HG02973 (cell line): ENCODE data around the gene EEF1E1.

Experiments
- ATAC-seq: cut with Tn5 transposase; IDR thresholded peaks from one replicate; pipeline ENCODE4 v1.9.1; 2021; ENCODE audit warnings: moderate library complexity; ENCODE audit not compliant: unreplicated experiment

EEF1E1 gene

DNA sequence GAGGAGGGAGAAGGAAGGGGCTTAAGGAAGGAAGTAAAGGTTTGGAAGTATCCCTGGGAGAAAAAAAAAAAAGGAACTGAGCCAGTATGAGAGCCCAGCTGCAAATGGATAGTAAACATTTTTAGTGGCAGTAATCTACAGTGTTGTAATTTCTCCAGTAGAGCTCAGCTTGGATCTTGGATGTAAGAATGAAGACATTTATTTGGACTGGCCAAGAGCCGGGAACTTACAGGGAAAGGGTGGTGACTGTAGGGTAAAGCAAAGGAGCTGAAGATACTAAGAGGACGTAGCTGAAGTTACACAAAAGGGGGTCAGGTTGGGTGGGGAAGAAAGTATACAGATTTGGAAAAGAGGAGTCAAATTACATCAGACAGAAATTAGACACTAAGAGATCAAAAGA is 13.5 kb downstream of the EEF1E1 start:
- ATAC-seq = no peak

- ATAC-seq = no peak
Measured at GRCh38 chr6:8087870-8088754, 14.2 kb downstream of the EEF1E1 start.

- ATAC-seq = no peak
Measured at GRCh38 chr6:8086755-8087306, 15.5 kb downstream of the EEF1E1 start.

- no peak for ATAC-seq
Measured at GRCh38 chr6:8085053-8085511, 17.3 kb downstream of the EEF1E1 start.

GRCh38 chr6:8084586-8084985 is 17.8 kb downstream of the EEF1E1 start:
- no peak for ATAC-seq

DNA sequence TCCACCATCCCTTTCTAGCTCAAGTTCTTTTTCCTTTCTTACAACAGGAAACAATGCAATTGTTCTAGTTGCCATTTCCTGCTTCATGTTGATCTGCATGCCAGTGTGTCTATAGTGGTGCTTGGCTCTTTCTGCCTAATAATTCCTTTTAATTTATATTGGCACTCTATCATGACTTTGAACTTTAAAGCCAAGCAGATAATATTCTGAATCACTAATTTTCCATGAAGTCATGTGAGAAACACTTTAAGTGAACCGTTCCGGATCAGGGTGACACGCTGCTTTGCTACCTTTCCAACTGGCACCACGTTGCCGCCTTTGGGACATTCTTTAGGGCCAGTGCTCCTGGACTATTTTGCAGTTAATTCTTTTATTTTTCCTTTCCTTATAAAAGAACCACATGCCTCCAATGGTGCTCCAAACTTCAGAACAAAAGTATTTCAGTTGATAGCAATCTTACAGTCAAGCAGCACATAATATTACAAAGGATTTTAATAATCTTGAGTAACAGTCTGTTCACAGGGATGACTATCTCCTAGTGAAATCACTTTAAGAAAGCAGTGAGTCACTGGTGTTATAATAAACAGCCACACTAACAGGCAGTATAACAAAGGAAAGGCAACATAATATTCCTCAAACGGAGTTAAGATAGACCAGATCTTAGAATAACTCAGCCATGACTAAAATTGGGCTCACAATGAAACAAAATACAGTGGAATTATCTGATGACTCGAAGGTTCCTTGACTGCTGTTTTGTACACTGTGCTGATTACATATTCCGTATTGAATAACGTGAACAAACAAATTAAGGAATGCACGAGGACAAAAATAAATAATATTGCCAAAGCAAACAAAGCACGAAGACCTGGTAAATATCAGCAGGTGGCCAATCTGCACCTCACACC is 19.1 kb downstream of the EEF1E1 start:
- ATAC-seq = no peak

- ATAC-seq = no peak
Measured at GRCh38 chr6:8082572-8082953, 19.8 kb downstream of the EEF1E1 start.

- ATAC-seq = no peak
Measured at GRCh38 chr6:8080362-8081151, 21.8 kb downstream of the EEF1E1 start.

DNA sequence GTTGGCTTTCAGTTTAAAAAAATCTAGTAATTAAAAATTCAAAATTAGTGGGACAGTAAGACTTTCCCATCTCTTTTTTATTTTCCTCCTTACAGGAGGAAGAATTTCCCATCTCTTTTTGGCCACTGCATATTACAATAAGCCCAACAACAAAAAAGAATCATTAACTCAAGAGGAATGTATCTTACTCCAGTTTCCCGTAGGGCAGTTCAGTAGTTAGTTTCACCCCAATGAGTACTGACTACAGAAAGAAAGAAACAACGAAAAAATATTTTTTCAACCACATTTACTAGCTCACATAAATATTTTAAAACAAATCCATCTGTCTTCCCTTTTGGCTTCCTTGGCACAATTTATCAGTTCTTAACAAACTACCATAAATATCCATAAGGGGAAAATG is 23.2 kb downstream of the EEF1E1 start:
- no peak for ATAC-seq

DNA sequence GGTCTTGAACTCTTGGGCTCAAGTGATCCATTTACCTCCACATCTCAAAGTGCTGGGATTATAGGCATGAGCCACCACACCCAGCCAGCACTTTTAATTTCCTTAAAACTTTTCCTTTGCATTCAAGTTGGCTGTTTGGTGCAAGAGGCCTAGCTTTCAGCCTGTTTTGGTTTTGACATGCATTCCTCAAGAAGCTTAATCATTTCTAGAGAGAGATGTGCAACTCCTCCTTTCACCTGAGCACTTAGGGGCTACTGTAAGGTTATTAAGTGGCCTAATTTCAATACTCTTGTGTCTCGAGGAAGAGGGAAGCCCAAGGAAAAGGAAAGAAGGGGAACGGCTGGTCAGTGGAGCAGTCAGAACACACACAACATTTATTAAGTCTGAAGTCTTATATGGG is 24.4 kb downstream of the EEF1E1 start:
- no peak for ATAC-seq

DNA sequence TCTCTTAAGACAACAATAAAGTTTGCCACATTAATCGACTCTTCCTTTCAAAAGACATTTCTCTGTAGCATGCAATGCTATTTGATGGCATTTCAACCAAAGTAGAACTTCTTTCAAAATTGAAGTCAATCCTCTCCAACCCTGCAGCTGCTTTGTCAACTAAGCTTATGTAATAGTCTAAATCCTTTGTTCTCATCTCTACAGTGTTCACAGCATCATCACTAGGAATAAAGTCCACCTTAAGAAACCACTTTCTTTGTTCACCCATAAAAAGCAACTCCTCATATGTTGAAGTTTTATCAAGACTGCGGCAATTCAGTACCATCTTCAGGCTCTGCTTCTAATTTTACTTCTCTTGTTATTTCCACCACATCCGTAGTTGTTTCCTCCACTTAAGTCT is 26.6 kb downstream of the EEF1E1 start:
- no peak for ATAC-seq

GRCh38 chr6:8075185-8075584 is 27.2 kb downstream of the EEF1E1 start:
- no peak for ATAC-seq

DNA sequence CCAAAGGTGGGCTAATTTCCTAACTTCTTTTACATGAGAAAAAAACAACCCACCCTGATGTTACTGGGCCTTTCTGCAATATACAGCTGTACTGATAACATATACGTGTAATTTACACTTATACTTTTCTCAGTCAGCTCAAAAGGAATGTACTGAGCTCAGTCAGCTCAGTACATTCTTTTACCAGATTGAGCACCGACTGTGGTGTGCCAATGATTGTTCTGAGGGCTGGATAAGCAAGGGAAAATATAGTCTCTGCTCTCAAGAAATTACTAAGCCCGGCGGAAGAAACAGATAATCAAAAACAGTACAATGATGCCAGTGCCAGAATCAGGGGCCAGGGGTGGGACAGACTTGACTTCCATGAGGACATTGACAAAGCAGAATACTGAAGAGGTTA is 28.1 kb downstream of the EEF1E1 start:
- ATAC-seq = no peak

- no peak for ATAC-seq
Measured at GRCh38 chr6:8073758-8074157, 28.6 kb downstream of the EEF1E1 start.

- no peak for ATAC-seq
Measured at GRCh38 chr6:8070718-8071117, 31.6 kb downstream of the EEF1E1 start.

- no peak for ATAC-seq
Measured at GRCh38 chr6:8069631-8070284, 32.6 kb downstream of the EEF1E1 start.

DNA sequence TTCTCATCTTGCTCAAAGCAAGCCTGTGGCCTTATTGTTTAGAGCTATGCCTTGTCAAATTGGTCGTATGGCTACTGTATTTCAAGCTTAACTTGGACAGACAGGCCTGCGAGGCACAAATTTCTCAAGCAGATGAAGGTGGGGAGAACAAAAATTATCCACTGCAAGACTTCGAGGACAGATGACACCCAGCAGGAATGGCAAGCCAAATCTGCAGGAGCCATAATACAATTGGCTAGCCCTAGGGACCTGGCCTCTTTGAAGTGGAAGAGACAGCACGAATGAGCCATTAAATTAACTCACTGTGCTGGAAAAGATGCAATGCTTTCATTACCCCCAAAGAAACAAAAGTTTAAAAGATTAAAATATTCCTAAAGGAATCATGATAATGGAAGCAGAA is 33.2 kb downstream of the EEF1E1 start:
- ATAC-seq = no peak

- no peak for ATAC-seq
Measured at GRCh38 chr6:8066108-8066507, 36.2 kb downstream of the EEF1E1 start.

GRCh38 chr6:8065519-8065911 is 36.8 kb downstream of the EEF1E1 start:
- ATAC-seq = peak; percentile 52
